ENCODE data around the gene TRAM2.
"Not testable (repeated sequence)": the region's sequence is repeated elsewhere in the genome, so short reads cannot be mapped to it uniquely, and the experiment has no call there.

TRAM2 gene

GRCh38 chr6:52482903-52483670 is 93.8 kb downstream of the TRAM2 start:
- H3K9me2 ChIP-seq (replicated peaks; ENCODE audit: low read depth, low read length), result no peaks in the 10 kb centered on the region
- peak overlapping the region; percentile 15 for H3K9ac ChIP-seq (ENCODE audit: low read depth, low read length, poor library complexity, severe bottlenecking)
- H4K20me1 ChIP-seq (ENCODE audit: insufficient read depth, low read length, poor library complexity, severe bottlenecking), result no peaks in the 10 kb centered on the region
- peaks cover 17% of the 10 kb centered on the region for H3K4me1 ChIP-seq (ENCODE audit: insufficient read depth, low read length, poor library complexity, severe bottlenecking)
- 0 out of 2 replicates have a peak overlapping the region, but pooled peaks have one; percentile 22 for H2AFZ ChIP-seq (ENCODE audit: low read length)
- no peaks in the 10 kb centered on the region for H3K9me3 ChIP-seq (ENCODE audit: insufficient read depth, low read depth, low read length)
- TF ChIP-seq CTCF (conservative IDR thresholded peaks at IDR 0.05; ENCODE audit: low read length), result no peak
- TF ChIP-seq EZH2phosphoT487 (IDR thresholded peaks at IDR 0.05; ENCODE audit: borderline replicate concordance), result no peak
- H3K4me3 ChIP-seq (ENCODE audit: low read length, poor library complexity, severe bottlenecking), result no peak overlapping the region
- H3F3A ChIP-seq (ENCODE audit: low read depth), result 0 out of 2 replicates have a peak, but pooled peaks cover 4% of the 10 kb centered on the region
- no peaks in the 10 kb centered on the region for H3K36me3 ChIP-seq (ENCODE audit: insufficient read depth, low read length)
- H3K4me2 ChIP-seq (ENCODE audit: low read depth, low read length, poor library complexity, severe bottlenecking), result peak overlapping the region; percentile 32
- no peaks in the 10 kb centered on the region for H3K79me2 ChIP-seq (ENCODE audit: insufficient read depth, low read length)
- no peaks in the 10 kb centered on the region for H3K27me3 ChIP-seq (ENCODE audit: insufficient read depth, low read length, poor library complexity, severe bottlenecking)

GRCh38 chr6:52475307-52475706 is 101.6 kb downstream of the TRAM2 start:
- Histone ChIP-seq H3K9ac (ENCODE audit: low read depth, low read length, poor library complexity, severe bottlenecking) (no peak overlapping the region), H3K27me3 (ENCODE audit: insufficient read depth, low read length, poor library complexity, severe bottlenecking) (no peaks in the 10 kb centered on the region), H3K79me2 (ENCODE audit: insufficient read depth, low read length) (no peaks in the 10 kb centered on the region), H3K36me3 (ENCODE audit: insufficient read depth, low read length) (no peaks in the 10 kb centered on the region), H3F3A (ENCODE audit: low read depth) (no peaks in the 10 kb centered on the region), H3K4me2 (ENCODE audit: low read depth, low read length, poor library complexity, severe bottlenecking) (no peak overlapping the region), H4K20me1 (ENCODE audit: insufficient read depth, low read length, poor library complexity, severe bottlenecking) (no peaks in the 10 kb centered on the region), H2AFZ (ENCODE audit: low read length) (no peak overlapping the region), H3K4me1 (ENCODE audit: insufficient read depth, low read length, poor library complexity, severe bottlenecking) (peaks cover under 1% of the 10 kb centered on the region), H3K4me3 (ENCODE audit: low read length, poor library complexity, severe bottlenecking) (no peak overlapping the region), H3K9me3 (ENCODE audit: insufficient read depth, low read depth, low read length) (no peaks in the 10 kb centered on the region), H3K9me2 (replicated peaks; ENCODE audit: low read depth, low read length) (no peaks in the 10 kb centered on the region)
- no peak for TF ChIP-seq CTCF (conservative IDR thresholded peaks at IDR 0.05; ENCODE audit: low read length)

- Histone ChIP-seq H3K9ac (ENCODE audit: low read depth, low read length, poor library complexity, severe bottlenecking) (no peak overlapping the region), H3K4me1 (ENCODE audit: insufficient read depth, low read length, poor library complexity, severe bottlenecking) (no peaks in the 10 kb centered on the region), H3K27me3 (ENCODE audit: insufficient read depth, low read length, poor library complexity, severe bottlenecking) (no peaks in the 10 kb centered on the region), H4K20me1 (ENCODE audit: insufficient read depth, low read length, poor library complexity, severe bottlenecking) (no peaks in the 10 kb centered on the region), H2AFZ (ENCODE audit: low read length) (no peak overlapping the region), H3K4me3 (ENCODE audit: low read length, poor library complexity, severe bottlenecking) (no peak overlapping the region), H3F3A (ENCODE audit: low read depth) (no peaks in the 10 kb centered on the region), H3K36me3 (ENCODE audit: insufficient read depth, low read length) (no peaks in the 10 kb centered on the region), H3K9me2 (replicated peaks; ENCODE audit: low read depth, low read length) (no peaks in the 10 kb centered on the region), H3K79me2 (ENCODE audit: insufficient read depth, low read length) (no peaks in the 10 kb centered on the region), H3K4me2 (ENCODE audit: low read depth, low read length, poor library complexity, severe bottlenecking) (no peak overlapping the region), H3K9me3 (ENCODE audit: insufficient read depth, low read depth, low read length) (no peaks in the 10 kb centered on the region)
- TF ChIP-seq EZH2phosphoT487 (IDR thresholded peaks at IDR 0.05; ENCODE audit: borderline replicate concordance) (no peak), CTCF (conservative IDR thresholded peaks at IDR 0.05; ENCODE audit: low read length) (no peak)
Observed at GRCh38 chr6:52474173-52474572, 102.7 kb downstream of the TRAM2 start.

- H3K36me3 ChIP-seq (ENCODE audit: insufficient read depth, low read length); H2AFZ ChIP-seq (ENCODE audit: low read length); H3K79me2 ChIP-seq (ENCODE audit: insufficient read depth, low read length); H3K27me3 ChIP-seq (ENCODE audit: insufficient read depth, low read length, poor library complexity, severe bottlenecking); H3K9ac ChIP-seq (ENCODE audit: low read depth, low read length, poor library complexity, severe bottlenecking); H3K4me1 ChIP-seq (ENCODE audit: insufficient read depth, low read length, poor library complexity, severe bottlenecking); H3K4me2 ChIP-seq (ENCODE audit: low read depth, low read length, poor library complexity, severe bottlenecking); H3K9me2 ChIP-seq (replicated peaks; ENCODE audit: low read depth, low read length); H3K4me3 ChIP-seq (ENCODE audit: low read length, poor library complexity, severe bottlenecking); H3K9me3 ChIP-seq (ENCODE audit: insufficient read depth, low read depth, low read length); H3F3A ChIP-seq (ENCODE audit: low read depth); H4K20me1 ChIP-seq (ENCODE audit: insufficient read depth, low read length, poor library complexity, severe bottlenecking): not testable (repeated sequence)
Observed at GRCh38 chr6:52461194-52461593, 115.7 kb downstream of the TRAM2 start.
